Measurements from ENCODE around the gene CST9L.

CST9L gene

GRCh38 chr20:23568320-23568970, at the start of gene CST9L:
CST9L (minus strand) TSS chr20:23568484; CDS start chr20:23568450, 34 bp downstream.
- DNase-seq (ENCODE audit: low read depth, low spot score), result no peak
- Histone ChIP-seq H3K9me3 (ENCODE audit: low read depth, low read length) (no peaks in the 10 kb centered on the region), H3K9ac (ENCODE audit: insufficient read length) (no peak within 1 kb of the TSS), H3K4me3 (no peak within 1 kb of the TSS), H3K36me3 (ENCODE audit: insufficient read depth, low read length) (no peaks in the 10 kb centered on the region), H3K27ac (no peak within 1 kb of the TSS)
- TF ChIP-seq FOXP2 (optimal IDR thresholded peaks at IDR 0.05; ENCODE audit: control extremely low read depth, extremely low read length, insufficient read depth) (no peak), POLR2AphosphoS5 (IDR thresholded peaks at IDR 0.05; ENCODE audit: borderline replicate concordance, low read depth, low read length) (no peak), EZH2 (IDR thresholded peaks at IDR 0.05) (no peak)

GRCh38 chr20:23614163-23614562, 45.9 kb upstream of the CST9L start:
- TF ChIP-seq FOXP2 (optimal IDR thresholded peaks at IDR 0.05; ENCODE audit: control extremely low read depth, extremely low read length, insufficient read depth), result no peak
- TF ChIP-seq POLR2AphosphoS5 (IDR thresholded peaks at IDR 0.05; ENCODE audit: borderline replicate concordance, low read depth, low read length), result no peak
- no peak for TF ChIP-seq EZH2 (IDR thresholded peaks at IDR 0.05)

GRCh38 chr20:23613676-23614075, 45.4 kb upstream of the CST9L start:
- Histone ChIP-seq H3K36me3 (ENCODE audit: insufficient read depth, low read length) (no peaks in the 10 kb centered on the region), H3K27ac (no peak overlapping the region), H3K4me3 (no peak overlapping the region), H3K9me3 (ENCODE audit: low read depth, low read length) (no peaks in the 10 kb centered on the region), H3K9ac (ENCODE audit: insufficient read length) (no peak overlapping the region)
- DNase-seq (ENCODE audit: low read depth, low spot score), result no peak
- TF ChIP-seq POLR2AphosphoS5 (IDR thresholded peaks at IDR 0.05; ENCODE audit: borderline replicate concordance, low read depth, low read length) (no peak), EZH2 (IDR thresholded peaks at IDR 0.05) (no peak), FOXP2 (optimal IDR thresholded peaks at IDR 0.05; ENCODE audit: control extremely low read depth, extremely low read length, insufficient read depth) (no peak)

More at GRCh38 chr20:23614163-23614562, 45.9 kb upstream of the CST9L start:
- Histone ChIP-seq H3K4me3 (no peak overlapping the region), H3K9ac (ENCODE audit: insufficient read length) (no peak overlapping the region), H3K27ac (no peak overlapping the region), H3K9me3 (ENCODE audit: low read depth, low read length) (no peaks in the 10 kb centered on the region), H3K36me3 (ENCODE audit: insufficient read depth, low read length) (no peaks in the 10 kb centered on the region)
- DNase-seq (ENCODE audit: low read depth, low spot score), result no peak

GRCh38 chr20:23612396-23612795, 44.1 kb upstream of the CST9L start:
- Histone ChIP-seq H3K27ac (no peak overlapping the region), H3K36me3 (ENCODE audit: insufficient read depth, low read length) (no peaks in the 10 kb centered on the region), H3K9me3 (ENCODE audit: low read depth, low read length) (no peaks in the 10 kb centered on the region), H3K4me3 (no peak overlapping the region), H3K9ac (ENCODE audit: insufficient read length) (no peak overlapping the region)
- no peak for DNase-seq (ENCODE audit: low read depth, low spot score)
- no peak for TF ChIP-seq EZH2 (IDR thresholded peaks at IDR 0.05)
- TF ChIP-seq FOXP2 (optimal IDR thresholded peaks at IDR 0.05; ENCODE audit: control extremely low read depth, extremely low read length, insufficient read depth), result no peak
- TF ChIP-seq POLR2AphosphoS5 (IDR thresholded peaks at IDR 0.05; ENCODE audit: borderline replicate concordance, low read depth, low read length), result no peak

GRCh38 chr20:23609486-23610109, 41.3 kb upstream of the CST9L start:
- TF ChIP-seq POLR2AphosphoS5 (IDR thresholded peaks at IDR 0.05; ENCODE audit: borderline replicate concordance, low read depth, low read length) (0 out of 2 replicates have a peak, but pooled peaks have one; percentile 17), FOXP2 (optimal IDR thresholded peaks at IDR 0.05; ENCODE audit: control extremely low read depth, extremely low read length, insufficient read depth) (no peak), EZH2 (IDR thresholded peaks at IDR 0.05) (no peak)
- peak; percentile 92 for DNase-seq (ENCODE audit: low read depth, low spot score)
- peak overlapping the region; percentile 36; the same call in 1 of the 2 replicates for H3K4me3 ChIP-seq
- no peaks in the 10 kb centered on the region for H3K9me3 ChIP-seq (ENCODE audit: low read depth, low read length)
- H3K9ac ChIP-seq (ENCODE audit: insufficient read length), result no peak overlapping the region
- peak overlapping the region; percentile 74 for H3K27ac ChIP-seq
- no peaks in the 10 kb centered on the region for H3K36me3 ChIP-seq (ENCODE audit: insufficient read depth, low read length)

GRCh38 chr20:23608251-23608846, 40.1 kb upstream of the CST9L start:
- no peak for DNase-seq (ENCODE audit: low read depth, low spot score)
- TF ChIP-seq EZH2 (IDR thresholded peaks at IDR 0.05) (no peak), POLR2AphosphoS5 (IDR thresholded peaks at IDR 0.05; ENCODE audit: borderline replicate concordance, low read depth, low read length) (no peak), FOXP2 (optimal IDR thresholded peaks at IDR 0.05; ENCODE audit: control extremely low read depth, extremely low read length, insufficient read depth) (no peak)
- Histone ChIP-seq H3K36me3 (ENCODE audit: insufficient read depth, low read length) (no peaks in the 10 kb centered on the region), H3K9ac (ENCODE audit: insufficient read length) (no peak overlapping the region), H3K27ac (no peak overlapping the region), H3K9me3 (ENCODE audit: low read depth, low read length) (no peaks in the 10 kb centered on the region), H3K4me3 (no peak overlapping the region)

- Histone ChIP-seq H3K27ac (no peak overlapping the region), H3K9ac (ENCODE audit: insufficient read length) (no peak overlapping the region), H3K36me3 (ENCODE audit: insufficient read depth, low read length) (no peaks in the 10 kb centered on the region), H3K9me3 (ENCODE audit: low read depth, low read length) (no peaks in the 10 kb centered on the region), H3K4me3 (no peak overlapping the region)
- no peak for DNase-seq (ENCODE audit: low read depth, low spot score)
- TF ChIP-seq EZH2 (IDR thresholded peaks at IDR 0.05) (no peak), POLR2AphosphoS5 (IDR thresholded peaks at IDR 0.05; ENCODE audit: borderline replicate concordance, low read depth, low read length) (no peak), FOXP2 (optimal IDR thresholded peaks at IDR 0.05; ENCODE audit: control extremely low read depth, extremely low read length, insufficient read depth) (no peak)
Observed at GRCh38 chr20:23607497-23608245, 39.4 kb upstream of the CST9L start.

- TF ChIP-seq FOXP2 (optimal IDR thresholded peaks at IDR 0.05; ENCODE audit: control extremely low read depth, extremely low read length, insufficient read depth), result no peak
- TF ChIP-seq EZH2 (IDR thresholded peaks at IDR 0.05), result no peak
- no peak for TF ChIP-seq POLR2AphosphoS5 (IDR thresholded peaks at IDR 0.05; ENCODE audit: borderline replicate concordance, low read depth, low read length)
- Histone ChIP-seq H3K9me3 (ENCODE audit: low read depth, low read length) (no peaks in the 10 kb centered on the region), H3K4me3 (no peak overlapping the region), H3K36me3 (ENCODE audit: insufficient read depth, low read length) (no peaks in the 10 kb centered on the region), H3K9ac (ENCODE audit: insufficient read length) (no peak overlapping the region), H3K27ac (no peak overlapping the region)
- DNase-seq (ENCODE audit: low read depth, low spot score), result no peak
Observed at GRCh38 chr20:23606652-23607049, 38.4 kb upstream of the CST9L start.

Measured in SK-N-MC (cell line).